Peyer's patch (tissue), 4 donors: ENCODE measurements around the gene OAF. TPM values are rescaled to one million over a fixed set of nuclear protein-coding genes. Genes with fewer than 3 reads are reported as not detected.

Experiments used
- DNase-seq, 3 donors: peaks; one replicate each; pipeline ENCODE4 v3.0.0-alpha.2; 2017 to 2019
- H3K27ac ChIP-seq, 4 donors: fragments of 200-600 bp; sonication (generic); one replicate each; pipeline ENCODE4 v1.5.1; 2016 to 2019
- H3K27me3 ChIP-seq, 2 donors: fragments of 200-600 bp; sonication (generic); one replicate each; pipeline ENCODE4 v1.5.1; 2019
- H3K36me3 ChIP-seq, 3 donors: fragments of 200-600 bp; sonication (generic); one replicate each; pipeline ENCODE4 v1.5.1; 2016 to 2019
- H3K4me1 ChIP-seq, 4 donors: fragments of 200-600 bp; sonication (generic); one replicate each; pipeline ENCODE4 v1.5.1; 2016 to 2019
- H3K4me3 ChIP-seq, 4 donors: fragments of 200-600 bp; sonication (generic); 1 replicate in 3 of 4; 2 replicates in 1 of 4; pipeline ENCODE4 v1.5.1; 2016 to 2019; ENCODE audit warnings: mild to moderate bottlenecking in 1 of 4
- H3K9me3 ChIP-seq, 4 donors: fragments of 200-600 bp; sonication (generic); one replicate each; pipeline ENCODE4 v1.5.1; 2016 to 2019; ENCODE audit warnings: mild to moderate bottlenecking in 1 of 4
- POLR2A ChIP-seq, 2 donors: fragments of 450-650 bp; IDR thresholded peaks; one replicate each; pipeline ENCODE4 v1.5.1; 2017; ENCODE audit warnings: antibody characterized with exemption in 2 of 2, mild to moderate bottlenecking in 2 of 2, moderate library complexity in 2 of 2
- total RNA-seq, 4 donors: library from RNA; depleted of rRNA; stranded (reverse); fragments of >200 nt; gene quantifications; one replicate each; pipeline ENCODE4 v1.1.0, GENCODE V29; 2016
- TF ChIP-seq, protein P1 (sequence below), 6 experiments: fragments of 450-650 bp in 4 of 6; fragments of 200-600 bp in 2 of 6; sonication (generic) in 1 of 6; IDR thresholded peaks; one replicate each; pipeline ENCODE4 v1.5.1; 2017 to 2019; ENCODE audit warnings: antibody characterized with exemption in 6 of 6, mild to moderate bottlenecking in 3 of 6, moderate library complexity in 1 of 6

OAF gene
- total RNA-seq, 4 donors from 2014 or later, result 66.0 to 344 (median 228) TPM

DNA sequence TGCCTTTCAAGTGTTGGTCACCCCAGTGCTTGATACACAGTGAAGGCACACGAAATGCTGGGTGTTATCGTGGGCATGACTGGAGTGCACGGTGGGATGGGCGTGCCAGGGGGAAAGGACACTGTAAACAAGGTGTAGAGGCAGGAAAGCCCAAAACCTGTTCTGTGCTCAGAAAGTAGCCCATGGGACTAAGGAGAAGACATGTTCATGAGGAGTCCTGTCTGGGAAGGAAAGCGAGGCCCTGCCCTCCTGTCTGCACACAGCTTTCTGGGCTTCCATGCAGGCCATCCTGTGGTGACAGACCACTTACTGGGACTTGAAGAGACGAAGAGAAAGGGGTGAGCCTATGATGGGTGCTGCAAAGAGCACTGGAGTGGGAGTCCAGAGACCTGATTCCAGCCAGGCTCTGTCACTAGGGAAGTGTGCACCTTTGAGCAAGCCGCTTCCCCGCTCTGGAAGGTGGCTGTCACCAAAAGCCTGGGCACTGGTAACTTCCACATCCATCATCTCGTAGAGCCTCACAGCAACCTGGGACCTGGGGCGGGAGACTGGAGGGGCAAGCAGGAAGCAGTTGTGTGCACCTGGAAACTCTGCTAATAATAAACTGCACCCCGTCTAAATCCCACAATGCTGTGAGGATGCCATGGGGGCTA lies 28.3 kb downstream of the OAF start:
- TF ChIP-seq POLR2A (IDR thresholded peaks at IDR 0.05), result no peak
- TF ChIP-seq, protein P1, sequence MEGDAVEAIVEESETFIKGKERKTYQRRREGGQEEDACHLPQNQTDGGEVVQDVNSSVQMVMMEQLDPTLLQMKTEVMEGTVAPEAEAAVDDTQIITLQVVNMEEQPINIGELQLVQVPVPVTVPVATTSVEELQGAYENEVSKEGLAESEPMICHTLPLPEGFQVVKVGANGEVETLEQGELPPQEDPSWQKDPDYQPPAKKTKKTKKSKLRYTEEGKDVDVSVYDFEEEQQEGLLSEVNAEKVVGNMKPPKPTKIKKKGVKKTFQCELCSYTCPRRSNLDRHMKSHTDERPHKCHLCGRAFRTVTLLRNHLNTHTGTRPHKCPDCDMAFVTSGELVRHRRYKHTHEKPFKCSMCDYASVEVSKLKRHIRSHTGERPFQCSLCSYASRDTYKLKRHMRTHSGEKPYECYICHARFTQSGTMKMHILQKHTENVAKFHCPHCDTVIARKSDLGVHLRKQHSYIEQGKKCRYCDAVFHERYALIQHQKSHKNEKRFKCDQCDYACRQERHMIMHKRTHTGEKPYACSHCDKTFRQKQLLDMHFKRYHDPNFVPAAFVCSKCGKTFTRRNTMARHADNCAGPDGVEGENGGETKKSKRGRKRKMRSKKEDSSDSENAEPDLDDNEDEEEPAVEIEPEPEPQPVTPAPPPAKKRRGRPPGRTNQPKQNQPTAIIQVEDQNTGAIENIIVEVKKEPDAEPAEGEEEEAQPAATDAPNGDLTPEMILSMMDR (IDR thresholded peaks at IDR 0.05), result no peak
- Histone ChIP-seq H3K27me3 (peaks cover 0 to 9% of the 10 kb centered on the region in 2 donors), H3K36me3 (no peaks in the 10 kb centered on the region), H3K4me1 (peaks cover 0 to 11% (median 2%) of the 10 kb centered on the region in 4 donors), H3K9me3 (no peaks in the 10 kb centered on the region), H3K4me3 (no peak overlapping the region), H3K27ac (no peak overlapping the region)
- DNase-seq, result no peak

DNA sequence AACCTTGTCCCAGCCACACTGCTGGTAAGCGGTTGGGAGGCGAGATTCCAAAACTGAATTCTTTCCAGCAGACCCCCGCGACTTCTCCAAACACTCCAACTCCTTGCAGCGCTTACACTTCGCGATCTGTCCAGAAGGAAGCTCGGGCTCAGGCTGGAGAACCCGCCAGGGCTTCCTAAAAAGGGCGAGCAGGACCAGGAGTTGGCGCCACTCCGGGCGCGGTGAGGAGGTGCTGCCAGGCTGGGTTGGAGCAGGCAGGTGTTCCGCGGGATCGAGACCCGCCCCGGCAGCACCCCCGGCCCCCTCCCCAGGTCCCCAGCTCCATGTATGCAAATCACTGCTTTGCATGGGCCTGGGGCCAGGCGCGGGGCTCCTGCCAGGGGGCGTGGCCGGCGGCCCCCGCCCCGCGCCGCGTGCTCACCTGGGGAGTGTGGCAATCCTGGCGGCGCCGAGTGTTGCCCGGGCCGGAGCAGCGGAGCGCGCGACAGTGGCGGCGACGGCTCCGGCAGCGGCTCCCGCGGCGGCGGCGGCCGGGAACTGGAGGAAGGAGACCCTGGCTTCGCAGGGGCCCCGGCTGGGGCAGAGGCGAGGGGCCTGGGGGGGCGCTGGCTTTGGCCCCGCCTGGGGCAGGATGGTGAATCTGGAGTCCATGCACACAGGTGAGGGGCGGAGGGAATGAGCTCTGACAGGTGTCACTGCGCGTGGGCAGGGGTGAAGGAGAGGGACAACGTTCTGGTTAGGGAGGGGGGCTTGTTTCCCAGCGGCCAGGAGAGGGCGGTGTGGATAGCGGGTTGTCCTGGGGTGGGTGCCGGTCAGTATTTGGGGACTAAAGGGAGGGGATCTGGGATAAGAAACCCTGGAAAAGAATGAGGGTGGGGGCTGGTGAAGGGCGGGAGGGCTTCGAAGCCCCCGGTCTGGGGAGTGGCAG lies 29.1 kb downstream of the OAF start, which contains the start of gene POU2F3:
Gene POU2F3 (plus strand): TSS at position 428 of the 928 bp plus-strand sequence. CDS start 204 bp downstream, at position 632.
- peaks cover 0 to 9% of the 10 kb centered on the region in 2 donors for H3K27me3 ChIP-seq
- no peak for DNase-seq
- H3K4me3 ChIP-seq, result peak within 1 kb of the TSS in 2 of 4 donors; percentile 12 to 37
- H3K4me1 ChIP-seq, result peaks cover 0 to 11% (median 2%) of the 10 kb centered on the region in 4 donors
- TF ChIP-seq, protein P1 (IDR thresholded peaks at IDR 0.05), result no peak
- TF ChIP-seq POLR2A (IDR thresholded peaks at IDR 0.05), result no peak
- no peak within 1 kb of the TSS for H3K27ac ChIP-seq
- no peaks in the 10 kb centered on the region for H3K36me3 ChIP-seq
- no peaks in the 10 kb centered on the region for H3K9me3 ChIP-seq

DNA sequence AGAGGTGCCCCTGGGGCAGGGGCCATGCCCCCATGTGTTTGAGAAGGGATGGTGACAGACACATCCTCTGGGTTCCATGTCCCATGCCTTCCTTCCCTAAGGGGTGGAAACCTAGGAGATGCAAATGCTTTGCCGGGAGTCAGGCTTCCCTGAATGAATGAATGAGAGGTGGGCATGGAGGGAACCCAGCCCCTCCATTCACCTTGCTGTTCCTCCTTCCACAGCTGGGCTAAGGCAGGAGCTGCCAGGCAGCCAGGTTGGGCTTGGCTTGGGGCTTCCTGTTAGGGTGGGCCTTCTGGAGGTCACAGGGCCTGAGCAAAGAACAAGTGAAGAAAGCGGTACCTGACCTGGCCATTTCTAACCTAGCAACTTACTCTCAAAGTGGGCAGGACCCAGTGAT lies 30.0 kb downstream of the OAF start:
- Histone ChIP-seq H3K27me3 (peaks cover 0 to 9% of the 10 kb centered on the region in 2 donors), H3K4me3 (no peak overlapping the region), H3K4me1 (peaks cover 0 to 11% (median 2%) of the 10 kb centered on the region in 4 donors), H3K9me3 (no peaks in the 10 kb centered on the region), H3K36me3 (no peaks in the 10 kb centered on the region), H3K27ac (no peak overlapping the region)
- DNase-seq, result no peak
- TF ChIP-seq, protein P1 (IDR thresholded peaks at IDR 0.05), result no peak
- TF ChIP-seq POLR2A (IDR thresholded peaks at IDR 0.05), result no peak

DNA sequence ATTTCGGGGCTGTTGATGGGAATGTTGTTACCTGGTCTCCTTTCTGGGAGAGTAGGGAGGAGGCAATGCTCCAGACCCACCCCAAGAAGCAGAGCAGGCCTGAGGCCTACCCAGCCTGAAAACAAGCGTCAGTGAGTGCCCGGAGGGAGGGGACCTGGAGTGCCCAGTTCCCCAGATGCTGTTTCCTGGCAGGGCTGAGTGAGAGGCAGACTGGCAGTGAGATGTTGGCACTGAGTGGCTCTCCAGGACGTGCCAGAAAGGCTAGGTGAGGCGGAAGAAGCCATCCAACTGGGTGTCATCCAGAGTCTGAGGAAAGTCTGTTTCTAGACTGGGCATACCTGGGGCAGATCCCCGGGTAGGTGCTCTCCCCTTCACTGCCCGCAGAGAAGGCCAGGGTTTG lies 30.4 kb downstream of the OAF start:
- Histone ChIP-seq H3K4me1 (peaks cover 0 to 11% (median 2%) of the 10 kb centered on the region in 4 donors), H3K4me3 (no peak overlapping the region), H3K27me3 (peaks cover 0 to 9% of the 10 kb centered on the region in 2 donors), H3K9me3 (no peaks in the 10 kb centered on the region), H3K36me3 (no peaks in the 10 kb centered on the region), H3K27ac (no peak overlapping the region)
- no peak for DNase-seq
- TF ChIP-seq, protein P1 (IDR thresholded peaks at IDR 0.05), result no peak
- no peak for TF ChIP-seq POLR2A (IDR thresholded peaks at IDR 0.05)

DNA sequence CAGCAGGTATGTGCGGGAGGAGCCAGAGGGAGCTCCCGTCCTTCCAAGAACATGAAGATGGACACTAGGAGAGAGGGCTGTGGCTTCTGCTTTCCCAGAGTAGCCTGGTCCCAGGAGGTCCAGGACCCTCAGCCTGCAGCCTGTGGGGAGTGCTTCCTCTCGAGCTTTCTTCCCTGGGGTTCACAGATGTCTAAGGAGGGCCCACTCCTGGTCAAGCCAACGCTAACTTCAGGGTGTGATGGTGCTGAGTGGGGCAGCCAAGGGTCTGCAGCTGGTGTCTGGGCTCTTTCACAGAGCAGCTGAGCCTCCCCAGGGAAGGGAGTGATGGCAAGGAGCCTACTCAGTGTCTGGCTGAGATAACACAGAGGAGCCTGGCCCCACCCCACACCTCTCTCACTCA lies 32.4 kb downstream of the OAF start:
- Histone ChIP-seq H3K9me3 (no peaks in the 10 kb centered on the region), H3K4me1 (peaks cover 0 to 11% (median 2%) of the 10 kb centered on the region in 4 donors), H3K27ac (no peak overlapping the region), H3K4me3 (no peak overlapping the region), H3K36me3 (no peaks in the 10 kb centered on the region), H3K27me3 (peaks cover 0 to 9% of the 10 kb centered on the region in 2 donors)
- no peak for DNase-seq
- TF ChIP-seq, protein P1 (IDR thresholded peaks at IDR 0.05), result no peak
- TF ChIP-seq POLR2A (IDR thresholded peaks at IDR 0.05), result no peak
